Osteoblast (primary cell): ENCODE measurements around the gene B3GALNT1. TPM values are rescaled to one million over a fixed set of nuclear protein-coding genes. Genes with fewer than 3 reads are reported as not detected.
A peak's percentile ranks its signal among the peaks of the same experiment; 100 is the strongest.

ENCODE experiments used
- DNase-seq: peaks from one replicate; pipeline ENCODE4 v3.0.0; 2011; ENCODE audit warnings: low spot score, mixed read lengths; ENCODE audit not compliant: insufficient read length; ENCODE audit errors: missing footprints
- H2AFZ ChIP-seq: 2 replicates; pipeline ENCODE4 v1.6.0; 2011; ENCODE audit warnings: mild to moderate bottlenecking, low read length
- H3K27ac ChIP-seq: 2 replicates; pipeline ENCODE4 v1.5.1; 2011; ENCODE audit warnings: mild to moderate bottlenecking, low read depth, low read length, moderate library complexity
- H3K27me3 ChIP-seq: 2 replicates; pipeline ENCODE4 v1.6.0; 2012; ENCODE audit warnings: mild to moderate bottlenecking, control low read depth, inconsistent platforms, low read length, moderate library complexity; ENCODE audit not compliant: insufficient read depth
- H3K36me3 ChIP-seq: 2 replicates; pipeline ENCODE4 v1.5.1; 2011; ENCODE audit warnings: mild to moderate bottlenecking, low read length, control low read depth, moderate library complexity; ENCODE audit not compliant: insufficient read depth
- H3K4me1 ChIP-seq: 2 replicates; pipeline ENCODE4 v1.5.1; 2011; ENCODE audit warnings: mild to moderate bottlenecking, low read length, control low read depth, moderate library complexity; ENCODE audit not compliant: insufficient read depth
- H3K4me2 ChIP-seq: 2 replicates; pipeline ENCODE4 v1.6.0; 2011; ENCODE audit warnings: mild to moderate bottlenecking, low read length; ENCODE audit not compliant: insufficient read depth
- H3K4me3 ChIP-seq: fragments of 200-600 bp; sonication (generic); 3 replicates; pipeline ENCODE4 v1.5.1; 2012; ENCODE audit warnings: mild to moderate bottlenecking, low read length, inconsistent platforms; ENCODE audit not compliant: insufficient read depth
- H3K79me2 ChIP-seq: 2 replicates; pipeline ENCODE4 v1.6.0; 2012; ENCODE audit warnings: mild to moderate bottlenecking, low read length, control low read depth, inconsistent platforms; ENCODE audit not compliant: insufficient read depth
- H3K9me3 ChIP-seq: 2 replicates; pipeline ENCODE4 v1.5.1; 2011; ENCODE audit warnings: low read depth, low read length, control low read depth
- H4K20me1 ChIP-seq: 2 replicates; pipeline ENCODE4 v1.6.0; 2012; ENCODE audit warnings: mild to moderate bottlenecking, low read length, control low read depth; ENCODE audit not compliant: insufficient read depth
- CTCF ChIP-seq: IDR thresholded peaks from 2 replicates; pipeline ENCODE4 v1.5.1; 2011; ENCODE audit warnings: mild to moderate bottlenecking, low read depth, low read length, moderate library complexity; ENCODE audit errors: extremely low read depth
- total RNA-seq: library from RNA; depleted of rRNA; stranded (reverse); fragments of >200 nt; gene quantifications from 2 replicates; pipeline ENCODE4 v1.2.3, GENCODE V29; 2012

Gene B3GALNT1
- total RNA-seq, 1 donor, result 25.0 TPM

GRCh38 chr3:161083131-161083530, 22.0 kb downstream of the B3GALNT1 start:
- Histone ChIP-seq H3K9me3 (no peaks in the 10 kb centered on the region), H3K4me2 (no peak overlapping the region), H3K27ac (no peak overlapping the region), H3K27me3 (no peaks in the 10 kb centered on the region), H2AFZ (no peak overlapping the region), H3K4me1 (no peaks in the 10 kb centered on the region), H4K20me1 (no peaks in the 10 kb centered on the region), H3K4me3 (no peak overlapping the region), H3K79me2 (no peaks in the 10 kb centered on the region), H3K36me3 (peaks cover 9% of the 10 kb centered on the region)
- TF ChIP-seq CTCF, result no peak
- no peak for DNase-seq

GRCh38 chr3:161082063-161082462, 23.1 kb downstream of the B3GALNT1 start:
- H3K9me3 ChIP-seq, result no peaks in the 10 kb centered on the region
- H3K27me3 ChIP-seq, result no peaks in the 10 kb centered on the region
- DNase-seq, result no peak
- peak overlapping the region; percentile 46 for H3K4me2 ChIP-seq
- H3K4me3 ChIP-seq, result no peak overlapping the region
- H3K27ac ChIP-seq, result no peak overlapping the region
- H3K79me2 ChIP-seq, result no peaks in the 10 kb centered on the region
- no peak for TF ChIP-seq CTCF
- H3K4me1 ChIP-seq, result no peaks in the 10 kb centered on the region
- H2AFZ ChIP-seq, result no peak overlapping the region
- H4K20me1 ChIP-seq, result no peaks in the 10 kb centered on the region
- peaks cover 9% of the 10 kb centered on the region for H3K36me3 ChIP-seq

- Histone ChIP-seq H3K27ac (no peak overlapping the region), H3K36me3 (peaks cover 9% of the 10 kb centered on the region), H3K4me3 (no peak overlapping the region), H3K27me3 (no peaks in the 10 kb centered on the region), H3K9me3 (no peaks in the 10 kb centered on the region), H2AFZ (no peak overlapping the region), H3K79me2 (no peaks in the 10 kb centered on the region), H4K20me1 (no peaks in the 10 kb centered on the region), H3K4me1 (no peaks in the 10 kb centered on the region), H3K4me2 (peak overlapping the region; percentile 46)
- DNase-seq, result no peak
- TF ChIP-seq CTCF, result no peak
These were observed 23.5 kb downstream of the B3GALNT1 start for GRCh38 chr3:161081633-161082032.

- Histone ChIP-seq H3K36me3 (no peaks in the 10 kb centered on the region), H3K9me3 (no peaks in the 10 kb centered on the region)
These were observed 32.0 kb downstream of the B3GALNT1 start for GRCh38 chr3:161073181-161073580.

More at GRCh38 chr3:161073181-161073580, 32.0 kb downstream of the B3GALNT1 start:
- no peak overlapping the region for H2AFZ ChIP-seq
- no peak overlapping the region for H3K4me2 ChIP-seq
- H3K79me2 ChIP-seq, result no peaks in the 10 kb centered on the region
- no peaks in the 10 kb centered on the region for H4K20me1 ChIP-seq
- no peak for TF ChIP-seq CTCF
- H3K27me3 ChIP-seq, result no peaks in the 10 kb centered on the region
- no peak overlapping the region for H3K4me3 ChIP-seq
- peaks cover 26% of the 10 kb centered on the region for H3K4me1 ChIP-seq
- no peak for DNase-seq
- H3K27ac ChIP-seq, result no peak overlapping the region
